ENCODE data around the gene ZCCHC24. TPM values are rescaled to one million over a fixed set of nuclear protein-coding genes. Genes with fewer than 3 reads are reported as not detected.

The ZCCHC24 gene
- total and polyA plus RNA-seq, 2 of the 8 experiments (the other 6 are each of a cell fraction or from before 2014, with no cell fraction given): 3.9 to 6.9 TPM

DNA sequence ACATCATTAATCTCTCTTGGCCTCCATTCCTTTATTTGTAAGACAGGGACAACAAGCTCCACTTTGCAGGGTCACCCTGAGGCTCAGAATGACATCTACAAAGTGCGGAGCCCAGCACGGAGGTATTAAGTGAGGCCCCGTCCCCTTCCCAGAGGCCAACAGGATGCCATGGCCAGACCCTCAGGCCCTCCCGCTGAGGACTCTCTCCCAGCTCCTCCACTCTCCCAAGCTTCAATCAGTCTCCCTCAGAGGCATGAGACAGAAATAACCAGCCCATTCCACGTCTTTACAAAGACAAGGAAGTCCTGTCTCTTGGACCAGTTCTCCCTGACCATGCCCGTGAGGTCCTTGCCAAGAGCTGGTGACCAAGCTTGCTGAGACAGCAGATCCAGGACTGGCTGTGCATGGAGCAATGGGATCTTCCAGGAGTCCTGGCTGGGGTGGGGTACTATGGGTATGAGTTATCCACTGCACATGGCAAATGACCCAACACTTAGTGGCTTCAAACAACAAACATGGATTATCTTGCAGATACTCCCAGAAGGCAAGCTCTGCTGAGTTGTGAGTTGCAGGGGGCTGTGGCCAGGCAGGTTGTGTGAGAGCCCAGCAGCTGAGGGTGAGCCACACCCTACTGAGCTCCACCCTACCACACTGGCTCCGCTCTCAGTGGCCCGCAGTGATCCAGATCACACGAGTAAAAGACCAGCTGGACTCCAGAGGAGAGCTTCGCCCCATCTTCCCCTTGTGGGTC lies 102.4 kb downstream of the ZCCHC24 start (continued):
- TF ChIP-seq, protein P1, sequence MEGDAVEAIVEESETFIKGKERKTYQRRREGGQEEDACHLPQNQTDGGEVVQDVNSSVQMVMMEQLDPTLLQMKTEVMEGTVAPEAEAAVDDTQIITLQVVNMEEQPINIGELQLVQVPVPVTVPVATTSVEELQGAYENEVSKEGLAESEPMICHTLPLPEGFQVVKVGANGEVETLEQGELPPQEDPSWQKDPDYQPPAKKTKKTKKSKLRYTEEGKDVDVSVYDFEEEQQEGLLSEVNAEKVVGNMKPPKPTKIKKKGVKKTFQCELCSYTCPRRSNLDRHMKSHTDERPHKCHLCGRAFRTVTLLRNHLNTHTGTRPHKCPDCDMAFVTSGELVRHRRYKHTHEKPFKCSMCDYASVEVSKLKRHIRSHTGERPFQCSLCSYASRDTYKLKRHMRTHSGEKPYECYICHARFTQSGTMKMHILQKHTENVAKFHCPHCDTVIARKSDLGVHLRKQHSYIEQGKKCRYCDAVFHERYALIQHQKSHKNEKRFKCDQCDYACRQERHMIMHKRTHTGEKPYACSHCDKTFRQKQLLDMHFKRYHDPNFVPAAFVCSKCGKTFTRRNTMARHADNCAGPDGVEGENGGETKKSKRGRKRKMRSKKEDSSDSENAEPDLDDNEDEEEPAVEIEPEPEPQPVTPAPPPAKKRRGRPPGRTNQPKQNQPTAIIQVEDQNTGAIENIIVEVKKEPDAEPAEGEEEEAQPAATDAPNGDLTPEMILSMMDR (IDR thresholded peaks at IDR 0.05; ENCODE audit: control extremely low read depth in 1 of 3, insufficient read depth in 1 of 3, low read depth in 1 of 3, low read length in 3 of 3): no peak
- TF ChIP-seq CBX5 (IDR thresholded peaks at IDR 0.05; ENCODE audit: low read depth, low read length) (no peak), TCF12 (IDR thresholded peaks at IDR 0.05; ENCODE audit: low read depth, low read length) (no peak), KDM1A (IDR thresholded peaks at IDR 0.05; ENCODE audit: borderline replicate concordance, low read length) (no peak), BACH1 (IDR thresholded peaks at IDR 0.05; ENCODE audit: low read length) (no peak), ZNF274 (IDR thresholded peaks at IDR 0.05; ENCODE audit: borderline replicate concordance, extremely low read depth, low read length) (no peak), CEBPB (IDR thresholded peaks at IDR 0.05; ENCODE audit: low read depth, low read length) (no peak)
- TF ChIP-seq, protein P2, sequence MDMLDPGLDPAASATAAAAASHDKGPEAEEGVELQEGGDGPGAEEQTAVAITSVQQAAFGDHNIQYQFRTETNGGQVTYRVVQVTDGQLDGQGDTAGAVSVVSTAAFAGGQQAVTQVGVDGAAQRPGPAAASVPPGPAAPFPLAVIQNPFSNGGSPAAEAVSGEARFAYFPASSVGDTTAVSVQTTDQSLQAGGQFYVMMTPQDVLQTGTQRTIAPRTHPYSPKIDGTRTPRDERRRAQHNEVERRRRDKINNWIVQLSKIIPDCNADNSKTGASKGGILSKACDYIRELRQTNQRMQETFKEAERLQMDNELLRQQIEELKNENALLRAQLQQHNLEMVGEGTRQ (IDR thresholded peaks at IDR 0.05; ENCODE audit: low read length): no peak
